SK-N-SH treated with all-trans-retinoic acid at 6 μM for 48 hours (cell line): Measurements from ENCODE around the gene SAPCD1.

Experiments
- ARNTL ChIP-seq: fragments of 450-650 bp; formaldehyde crosslinking; IDR thresholded peaks from 2 replicates; pipeline ENCODE4 v1.5.0; 2020; ENCODE audit warnings: low read depth, mild to moderate bottlenecking, moderate library complexity, borderline replicate concordance
- GLIS3 ChIP-seq: fragments of 250-450 bp; sonication (Bioruptor Pico); IDR thresholded peaks from 2 replicates; pipeline ENCODE4 v1.5.0; 2020; ENCODE audit warnings: mild to moderate bottlenecking, moderate library complexity
- ISL1 ChIP-seq: fragments of 250-450 bp; sonication (Bioruptor Pico); IDR thresholded peaks from 2 replicates; pipeline ENCODE4 v2.1.2; 2022; ENCODE audit warnings: mild to moderate bottlenecking, moderate library complexity
- PPARA ChIP-seq: fragments of 250-450 bp; sonication (Bioruptor Pico); IDR thresholded peaks from 2 replicates; pipeline ENCODE4 v1.5.0; 2020; ENCODE audit warnings: mild to moderate bottlenecking, borderline replicate concordance
- RARB ChIP-seq: fragments of 250-450 bp; sonication (Bioruptor Pico); IDR thresholded peaks from 2 replicates; pipeline ENCODE4 v1.8.0; 2021; ENCODE audit warnings: mild to moderate bottlenecking, moderate library complexity
- SNAI2 ChIP-seq: fragments of 250-450 bp; sonication (Bioruptor Pico); IDR thresholded peaks from 2 replicates; pipeline ENCODE4 v1.5.0; 2020; ENCODE audit warnings: mild to moderate bottlenecking, moderate library complexity
- TCF4 ChIP-seq: fragments of 250-450 bp; sonication (Bioruptor Pico); IDR thresholded peaks from 2 replicates; pipeline ENCODE4 v1.8.0; 2021; ENCODE audit warnings: mild to moderate bottlenecking, moderate library complexity, borderline replicate concordance
- TOX ChIP-seq: fragments of 250-450 bp; sonication (Bioruptor Pico); IDR thresholded peaks from 2 replicates; pipeline ENCODE4 v1.8.0; 2021; ENCODE audit warnings: mild to moderate bottlenecking, moderate library complexity, borderline replicate concordance
- ZFP3 ChIP-seq: fragments of 250-450 bp; sonication (Bioruptor Pico); IDR thresholded peaks from 2 replicates; pipeline ENCODE4 v1.5.0; 2020; ENCODE audit warnings: mild to moderate bottlenecking, moderate library complexity
- ZFP30 ChIP-seq: fragments of 450-650 bp; formaldehyde crosslinking; IDR thresholded peaks from 2 replicates; pipeline ENCODE4 v1.5.0; 2022; ENCODE audit warnings: mild to moderate bottlenecking, moderate library complexity
- TF ChIP-seq, protein P1 (sequence below): fragments of 250-450 bp; sonication (Bioruptor Pico); IDR thresholded peaks from 2 replicates; pipeline ENCODE4 v1.8.0; 2020; ENCODE audit warnings: mild to moderate bottlenecking, moderate library complexity, borderline replicate concordance
- TF ChIP-seq, protein P2 (sequence below): fragments of 250-450 bp; sonication (Bioruptor Pico); IDR thresholded peaks from 2 replicates; pipeline ENCODE4 v1.5.1; 2021; ENCODE audit warnings: mild to moderate bottlenecking, moderate library complexity
- TF ChIP-seq, protein P3 (sequence below): fragments of 250-450 bp; sonication (Bioruptor Pico); IDR thresholded peaks from 2 replicates; pipeline ENCODE4 v1.5.0; 2020; ENCODE audit warnings: mild to moderate bottlenecking, moderate library complexity

DNA sequence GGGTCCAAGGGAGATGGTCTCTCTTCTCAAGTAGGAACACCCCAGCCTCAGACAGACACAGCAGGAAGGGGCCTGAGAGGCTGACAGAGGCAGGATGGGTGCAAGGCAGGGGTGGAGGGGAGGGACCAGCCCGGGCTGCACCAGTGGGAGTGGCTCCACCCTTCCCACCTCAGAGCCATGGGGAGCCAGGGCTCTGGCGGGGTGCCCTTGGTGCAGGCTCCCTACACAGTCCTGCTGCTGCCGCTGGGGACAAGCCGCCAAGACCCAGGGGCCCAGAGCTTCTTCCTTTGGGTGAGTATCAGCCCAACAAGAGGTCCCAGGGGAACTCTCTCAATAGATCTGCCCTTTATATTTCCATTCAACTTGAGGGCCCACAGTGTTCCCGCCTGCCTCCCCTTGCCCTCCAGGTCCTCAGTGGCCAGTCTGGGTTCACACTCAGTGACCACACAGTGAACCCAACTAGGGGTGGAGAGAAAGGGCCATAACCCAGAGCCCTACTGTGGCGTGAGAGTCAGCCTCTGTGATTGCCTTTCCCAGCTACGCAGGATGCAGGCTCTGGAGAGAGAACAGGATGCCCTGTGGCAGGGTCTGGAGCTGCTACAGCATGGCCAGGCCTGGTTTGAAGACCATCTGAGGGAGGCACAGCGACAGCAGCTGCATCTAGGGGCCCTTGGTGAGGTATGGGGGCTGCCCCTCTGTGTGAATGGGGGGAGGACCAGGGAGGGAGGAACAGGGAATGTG lies 592 bp downstream of the SAPCD1 start:
- TF ChIP-seq SNAI2 (CRISPR knock-in tag), result no peak
- TF ChIP-seq ARNTL (CRISPR knock-in tag), result no peak
- TF ChIP-seq, protein P1, sequence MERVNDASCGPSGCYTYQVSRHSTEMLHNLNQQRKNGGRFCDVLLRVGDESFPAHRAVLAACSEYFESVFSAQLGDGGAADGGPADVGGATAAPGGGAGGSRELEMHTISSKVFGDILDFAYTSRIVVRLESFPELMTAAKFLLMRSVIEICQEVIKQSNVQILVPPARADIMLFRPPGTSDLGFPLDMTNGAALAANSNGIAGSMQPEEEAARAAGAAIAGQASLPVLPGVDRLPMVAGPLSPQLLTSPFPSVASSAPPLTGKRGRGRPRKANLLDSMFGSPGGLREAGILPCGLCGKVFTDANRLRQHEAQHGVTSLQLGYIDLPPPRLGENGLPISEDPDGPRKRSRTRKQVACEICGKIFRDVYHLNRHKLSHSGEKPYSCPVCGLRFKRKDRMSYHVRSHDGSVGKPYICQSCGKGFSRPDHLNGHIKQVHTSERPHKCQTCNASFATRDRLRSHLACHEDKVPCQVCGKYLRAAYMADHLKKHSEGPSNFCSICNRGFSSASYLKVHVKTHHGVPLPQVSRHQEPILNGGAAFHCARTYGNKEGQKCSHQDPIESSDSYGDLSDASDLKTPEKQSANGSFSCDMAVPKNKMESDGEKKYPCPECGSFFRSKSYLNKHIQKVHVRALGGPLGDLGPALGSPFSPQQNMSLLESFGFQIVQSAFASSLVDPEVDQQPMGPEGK (CRISPR knock-in tag), result no peak
- no peak for TF ChIP-seq ZFP30 (CRISPR knock-in tag)
- TF ChIP-seq ZFP3 (CRISPR knock-in tag), result no peak
- TF ChIP-seq RARB (CRISPR knock-in tag), result no peak
- TF ChIP-seq ISL1, result no peak
- TF ChIP-seq GLIS3 (CRISPR knock-in tag), result no peak
- TF ChIP-seq, protein P2, sequence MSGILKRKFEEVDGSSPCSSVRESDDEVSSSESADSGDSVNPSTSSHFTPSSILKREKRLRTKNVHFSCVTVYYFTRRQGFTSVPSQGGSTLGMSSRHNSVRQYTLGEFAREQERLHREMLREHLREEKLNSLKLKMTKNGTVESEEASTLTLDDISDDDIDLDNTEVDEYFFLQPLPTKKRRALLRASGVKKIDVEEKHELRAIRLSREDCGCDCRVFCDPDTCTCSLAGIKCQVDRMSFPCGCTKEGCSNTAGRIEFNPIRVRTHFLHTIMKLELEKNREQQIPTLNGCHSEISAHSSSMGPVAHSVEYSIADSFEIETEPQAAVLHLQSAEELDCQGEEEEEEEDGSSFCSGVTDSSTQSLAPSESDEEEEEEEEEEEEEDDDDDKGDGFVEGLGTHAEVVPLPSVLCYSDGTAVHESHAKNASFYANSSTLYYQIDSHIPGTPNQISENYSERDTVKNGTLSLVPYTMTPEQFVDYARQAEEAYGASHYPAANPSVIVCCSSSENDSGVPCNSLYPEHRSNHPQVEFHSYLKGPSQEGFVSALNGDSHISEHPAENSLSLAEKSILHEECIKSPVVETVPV (CRISPR knock-in tag), result no peak
- no peak for TF ChIP-seq TCF4 (CRISPR knock-in tag)
- no peak for TF ChIP-seq TOX
- TF ChIP-seq, protein P3, sequence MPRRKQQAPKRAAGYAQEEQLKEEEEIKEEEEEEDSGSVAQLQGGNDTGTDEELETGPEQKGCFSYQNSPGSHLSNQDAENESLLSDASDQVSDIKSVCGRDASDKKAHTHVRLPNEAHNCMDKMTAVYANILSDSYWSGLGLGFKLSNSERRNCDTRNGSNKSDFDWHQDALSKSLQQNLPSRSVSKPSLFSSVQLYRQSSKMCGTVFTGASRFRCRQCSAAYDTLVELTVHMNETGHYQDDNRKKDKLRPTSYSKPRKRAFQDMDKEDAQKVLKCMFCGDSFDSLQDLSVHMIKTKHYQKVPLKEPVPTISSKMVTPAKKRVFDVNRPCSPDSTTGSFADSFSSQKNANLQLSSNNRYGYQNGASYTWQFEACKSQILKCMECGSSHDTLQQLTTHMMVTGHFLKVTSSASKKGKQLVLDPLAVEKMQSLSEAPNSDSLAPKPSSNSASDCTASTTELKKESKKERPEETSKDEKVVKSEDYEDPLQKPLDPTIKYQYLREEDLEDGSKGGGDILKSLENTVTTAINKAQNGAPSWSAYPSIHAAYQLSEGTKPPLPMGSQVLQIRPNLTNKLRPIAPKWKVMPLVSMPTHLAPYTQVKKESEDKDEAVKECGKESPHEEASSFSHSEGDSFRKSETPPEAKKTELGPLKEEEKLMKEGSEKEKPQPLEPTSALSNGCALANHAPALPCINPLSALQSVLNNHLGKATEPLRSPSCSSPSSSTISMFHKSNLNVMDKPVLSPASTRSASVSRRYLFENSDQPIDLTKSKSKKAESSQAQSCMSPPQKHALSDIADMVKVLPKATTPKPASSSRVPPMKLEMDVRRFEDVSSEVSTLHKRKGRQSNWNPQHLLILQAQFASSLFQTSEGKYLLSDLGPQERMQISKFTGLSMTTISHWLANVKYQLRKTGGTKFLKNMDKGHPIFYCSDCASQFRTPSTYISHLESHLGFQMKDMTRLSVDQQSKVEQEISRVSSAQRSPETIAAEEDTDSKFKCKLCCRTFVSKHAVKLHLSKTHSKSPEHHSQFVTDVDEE (CRISPR knock-in tag), result no peak
- TF ChIP-seq PPARA (CRISPR knock-in tag), result no peak
